ENCODE results near the gene PODXL.

Gene PODXL

GRCh38 chr7:131497454-131497853 is 59.0 kb downstream of the PODXL start:
- H3K36me3 ChIP-seq (ENCODE audit: insufficient read depth), result no peaks in the 10 kb centered on the region
- H3K4me3 ChIP-seq (IDR thresholded peaks at IDR 0.05; ENCODE audit: insufficient read depth, low read depth, low read length), result no peak overlapping the region
- no peak overlapping the region for H3K9ac ChIP-seq
- TF ChIP-seq, protein P1, sequence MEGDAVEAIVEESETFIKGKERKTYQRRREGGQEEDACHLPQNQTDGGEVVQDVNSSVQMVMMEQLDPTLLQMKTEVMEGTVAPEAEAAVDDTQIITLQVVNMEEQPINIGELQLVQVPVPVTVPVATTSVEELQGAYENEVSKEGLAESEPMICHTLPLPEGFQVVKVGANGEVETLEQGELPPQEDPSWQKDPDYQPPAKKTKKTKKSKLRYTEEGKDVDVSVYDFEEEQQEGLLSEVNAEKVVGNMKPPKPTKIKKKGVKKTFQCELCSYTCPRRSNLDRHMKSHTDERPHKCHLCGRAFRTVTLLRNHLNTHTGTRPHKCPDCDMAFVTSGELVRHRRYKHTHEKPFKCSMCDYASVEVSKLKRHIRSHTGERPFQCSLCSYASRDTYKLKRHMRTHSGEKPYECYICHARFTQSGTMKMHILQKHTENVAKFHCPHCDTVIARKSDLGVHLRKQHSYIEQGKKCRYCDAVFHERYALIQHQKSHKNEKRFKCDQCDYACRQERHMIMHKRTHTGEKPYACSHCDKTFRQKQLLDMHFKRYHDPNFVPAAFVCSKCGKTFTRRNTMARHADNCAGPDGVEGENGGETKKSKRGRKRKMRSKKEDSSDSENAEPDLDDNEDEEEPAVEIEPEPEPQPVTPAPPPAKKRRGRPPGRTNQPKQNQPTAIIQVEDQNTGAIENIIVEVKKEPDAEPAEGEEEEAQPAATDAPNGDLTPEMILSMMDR (conservative IDR thresholded peaks at IDR 0.05; ENCODE audit: low read depth, low read length), result no peak
- H3K27ac ChIP-seq, result no peak overlapping the region
- H4K20me1 ChIP-seq (ENCODE audit: insufficient read depth), result no peaks in the 10 kb centered on the region
- H3K79me2 ChIP-seq (ENCODE audit: insufficient read depth, low read depth), result no peaks in the 10 kb centered on the region
- peaks cover 26% of the 10 kb centered on the region for H3K4me1 ChIP-seq (ENCODE audit: low read depth, poor library complexity, severe bottlenecking)
- H2AFZ ChIP-seq (ENCODE audit: low read depth), result no peak overlapping the region
- no peak overlapping the region for H3K4me2 ChIP-seq
- H3K27me3 ChIP-seq (ENCODE audit: insufficient read depth, low read depth), result no peaks in the 10 kb centered on the region

DNA sequence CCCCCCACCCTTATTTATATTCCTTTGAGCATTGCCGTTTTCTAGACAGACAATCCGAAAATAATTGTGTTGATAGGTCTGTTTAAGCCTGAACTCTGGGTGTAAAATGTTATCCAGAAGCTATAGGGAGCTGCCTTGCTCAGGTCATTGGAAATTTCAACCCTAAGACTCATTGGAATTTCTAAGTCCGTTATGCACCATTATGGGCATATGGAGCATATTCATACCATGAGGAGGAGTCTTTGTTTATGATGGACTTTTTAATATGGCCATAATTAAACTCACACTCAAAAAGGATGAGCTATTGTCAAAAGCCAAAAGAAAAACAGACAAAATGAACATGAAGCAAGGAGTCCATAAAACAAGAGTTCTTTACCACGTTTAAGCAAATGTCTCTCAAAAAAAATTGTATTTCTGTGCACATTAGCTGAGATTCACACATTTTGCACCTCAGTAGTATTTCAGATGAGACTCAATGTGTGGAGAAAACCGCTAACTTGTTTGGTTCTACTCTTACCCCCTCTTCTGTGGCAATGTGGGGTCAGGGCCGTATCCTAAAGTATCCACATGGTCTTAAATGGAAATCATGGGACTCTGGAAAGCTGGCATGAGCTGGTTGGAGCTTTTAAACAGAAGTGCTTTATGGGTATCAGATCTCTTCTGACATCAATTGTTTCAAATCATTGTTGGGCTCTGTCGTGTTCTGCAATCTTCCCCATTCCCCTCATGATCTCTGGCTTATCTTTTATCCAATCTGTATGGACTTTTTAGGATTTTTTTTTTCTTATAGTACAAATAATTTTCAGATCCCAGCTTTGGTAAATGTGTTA is 60.5 kb downstream of the PODXL start:
- Histone ChIP-seq H3K4me2 (no peak overlapping the region), H2AFZ (ENCODE audit: low read depth) (no peak overlapping the region), H4K20me1 (ENCODE audit: insufficient read depth) (no peaks in the 10 kb centered on the region), H3K9ac (no peak overlapping the region), H3K27me3 (ENCODE audit: insufficient read depth, low read depth) (no peaks in the 10 kb centered on the region), H3K79me2 (ENCODE audit: insufficient read depth, low read depth) (no peaks in the 10 kb centered on the region), H3K36me3 (ENCODE audit: insufficient read depth) (no peaks in the 10 kb centered on the region), H3K27ac (no peak overlapping the region), H3K4me3 (IDR thresholded peaks at IDR 0.05; ENCODE audit: insufficient read depth, low read depth, low read length) (no peak overlapping the region), H3K4me1 (ENCODE audit: low read depth, poor library complexity, severe bottlenecking) (peaks cover 10% of the 10 kb centered on the region)
- TF ChIP-seq, protein P1 (conservative IDR thresholded peaks at IDR 0.05; ENCODE audit: low read depth, low read length), result no peak

- TF ChIP-seq, protein P1 (conservative IDR thresholded peaks at IDR 0.05; ENCODE audit: low read depth, low read length), result no peak
- H3K4me2 ChIP-seq, result no peak overlapping the region
- no peak overlapping the region for H3K27ac ChIP-seq
- no peaks in the 10 kb centered on the region for H3K4me1 ChIP-seq (ENCODE audit: low read depth, poor library complexity, severe bottlenecking)
- H2AFZ ChIP-seq (ENCODE audit: low read depth), result no peak overlapping the region
- H3K4me3 ChIP-seq (IDR thresholded peaks at IDR 0.05; ENCODE audit: insufficient read depth, low read depth, low read length), result no peak overlapping the region
- H3K36me3 ChIP-seq (ENCODE audit: insufficient read depth), result no peaks in the 10 kb centered on the region
- no peaks in the 10 kb centered on the region for H4K20me1 ChIP-seq (ENCODE audit: insufficient read depth)
- no peak overlapping the region for H3K9ac ChIP-seq
- no peaks in the 10 kb centered on the region for H3K79me2 ChIP-seq (ENCODE audit: insufficient read depth, low read depth)
- H3K27me3 ChIP-seq (ENCODE audit: insufficient read depth, low read depth), result no peaks in the 10 kb centered on the region
Observed at GRCh38 chr7:131494182-131494581, 62.2 kb downstream of the PODXL start.

DNA sequence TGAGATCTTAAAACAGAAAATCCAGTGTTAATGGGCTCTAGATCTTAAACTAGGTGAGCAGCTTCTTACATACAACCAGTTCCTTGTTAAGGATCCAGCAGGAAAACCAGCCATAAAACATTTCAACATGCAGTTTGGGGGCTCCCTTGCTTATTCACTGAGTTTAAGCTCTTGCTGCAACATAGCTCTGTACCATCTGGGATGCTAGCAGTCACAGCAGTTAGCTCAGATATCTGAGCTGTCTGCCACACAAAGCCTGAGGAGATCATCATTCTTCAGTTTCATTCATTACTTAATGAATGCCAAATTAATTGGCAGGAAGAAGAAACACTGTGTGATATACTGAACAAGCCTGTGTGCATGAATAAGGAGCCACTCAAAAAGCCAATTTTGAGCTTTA is 62.8 kb downstream of the PODXL start:
- no peak overlapping the region for H3K4me3 ChIP-seq (IDR thresholded peaks at IDR 0.05; ENCODE audit: insufficient read depth, low read depth, low read length)
- H3K4me2 ChIP-seq, result no peak overlapping the region
- no peaks in the 10 kb centered on the region for H3K79me2 ChIP-seq (ENCODE audit: insufficient read depth, low read depth)
- H3K4me1 ChIP-seq (ENCODE audit: low read depth, poor library complexity, severe bottlenecking), result no peaks in the 10 kb centered on the region
- no peaks in the 10 kb centered on the region for H3K36me3 ChIP-seq (ENCODE audit: insufficient read depth)
- no peak overlapping the region for H3K27ac ChIP-seq
- no peak overlapping the region for H2AFZ ChIP-seq (ENCODE audit: low read depth)
- TF ChIP-seq, protein P1 (conservative IDR thresholded peaks at IDR 0.05; ENCODE audit: low read depth, low read length), result no peak
- no peak overlapping the region for H3K9ac ChIP-seq
- H4K20me1 ChIP-seq (ENCODE audit: insufficient read depth), result no peaks in the 10 kb centered on the region
- no peaks in the 10 kb centered on the region for H3K27me3 ChIP-seq (ENCODE audit: insufficient read depth, low read depth)

Measured in KMS-11 (cell line).